GM12878 (cell line): Measurements from ENCODE around the gene TNNT2. TPM values are rescaled to one million over a fixed set of nuclear protein-coding genes. Genes with fewer than 3 reads are reported as not detected.

ENCODE experiments used
- ATAC-seq: fragments of 200-7000 bp; cut with Tn5 transposase; 3 replicates; pipeline ENCODE4 v1.9.1; 2020; ENCODE audit warnings: mild to moderate bottlenecking, moderate library complexity
- BruUV-seq: library from RNA; stranded (reverse); fragments of 400-500 nt; replicated peaks from 2 replicates; lab custom pipeline; 2021; lab: Mats Ljungman, UMichigan
- CTCF ChIA-PET: fragments of 300-600 bp; sonication (Branson Sonifier 250); formaldehyde crosslinking; extraction: SDS; loops from one replicate; lab custom pipeline; 2021; ENCODE audit warnings: inconsistent platforms; lab: Yijun Ruan, JAX
- POLR2A ChIA-PET: fragments of 350-600 bp; formaldehyde crosslinking; extraction: SDS; loops from one replicate; lab custom pipeline; 2021; ENCODE audit warnings: inconsistent platforms; lab: Charles Lee
- RAD21 ChIA-PET: fragments of 300-600 bp; sonication (Branson Sonifier 250); formaldehyde crosslinking; loops from one replicate; lab custom pipeline; 2023; ENCODE audit warnings: antibody characterized with exemption; ENCODE audit not compliant: unreplicated experiment; lab: Charles Lee
- SMC1A ChIA-PET: fragments of 300-600 bp; sonication (Branson Sonifier 250); formaldehyde crosslinking; loops from one replicate; lab custom pipeline; 2023; ENCODE audit not compliant: unreplicated experiment, uncharacterized antibody; lab: Charles Lee
- DNase-seq: peaks from one replicate; pipeline ENCODE4 v3.0.0-alpha.2; 2011; ENCODE audit warnings: low read depth, low spot score
- FAIRE-seq: peaks from 3 replicates; lab custom pipeline; 2011; peaks lifted over from hg19 to GRCh38; lab: Jason Lieb, UNC
- H2AFZ ChIP-seq: 2 replicates; pipeline ENCODE4 v1.6.0; 2011; ENCODE audit warnings: low read depth, low read length, control low read depth; ENCODE audit not compliant: control insufficient read depth
- H3K27ac ChIP-seq: 2 replicates; pipeline ENCODE4 v1.5.1; 2011; ENCODE audit warnings: control low read depth; ENCODE audit not compliant: control insufficient read depth, insufficient read depth
- H3K27me3 ChIP-seq, 2 experiments: replicated peaks in 1 of 2; 2 replicates each; pipeline versions ENCODE4 v1.6.0 to v1.6.1; 2011; ENCODE audit warnings: low read length in 1 of 2; ENCODE audit not compliant: control insufficient read depth in 2 of 2, insufficient read depth in 2 of 2
- H3K36me3 ChIP-seq, 2 experiments: 2 replicates each; pipeline ENCODE4 v1.5.1; 2011; ENCODE audit warnings: low read length in 1 of 2; ENCODE audit not compliant: control insufficient read depth in 2 of 2, insufficient read depth in 2 of 2
- H3K4me1 ChIP-seq: 2 replicates; pipeline ENCODE4 v1.6.1; 2011; ENCODE audit warnings: mild to moderate bottlenecking, low read length, moderate library complexity, mixed read lengths; ENCODE audit not compliant: control insufficient read depth, insufficient read depth
- H3K4me2 ChIP-seq: 2 replicates; pipeline ENCODE4 v1.6.0; 2011; ENCODE audit warnings: control low read depth; ENCODE audit not compliant: control insufficient read depth, insufficient read depth
- H3K4me3 ChIP-seq: fragments of 200-600 bp; sonication (generic); 2 replicates; pipeline ENCODE4 v1.5.1; 2016
- H3K79me2 ChIP-seq: 2 replicates; pipeline ENCODE4 v1.6.0; 2011; ENCODE audit warnings: low read length; ENCODE audit not compliant: control insufficient read depth, insufficient read depth
- H3K9ac ChIP-seq: 2 replicates; pipeline ENCODE4 v1.8.0; 2011; ENCODE audit warnings: low read length, control low read depth, mixed read lengths; ENCODE audit not compliant: control insufficient read depth, insufficient read depth
- H3K9me3 ChIP-seq: replicated peaks from 3 replicates; pipeline ENCODE4 v1.5.1; 2011; ENCODE audit warnings: mild to moderate bottlenecking, low read length; ENCODE audit not compliant: control insufficient read depth, insufficient read depth
- H4K20me1 ChIP-seq: 2 replicates; pipeline ENCODE4 v1.6.0; 2011; ENCODE audit not compliant: control insufficient read depth, insufficient read depth
- CBX3 ChIP-seq: fragments of 200-600 bp; sonication (generic); IDR thresholded peaks from 2 replicates; pipeline ENCODE4 v1.6.1; 2016; ENCODE audit warnings: low read depth, borderline replicate concordance
- EP300 ChIP-seq, 2 experiments: fragments of 150-350 bp in 1 of 2; IDR thresholded peaks; 2 replicates each; pipeline ENCODE4 v1.6.1; 2011 to 2012; ENCODE audit warnings: low read depth in 2 of 2, low read length in 2 of 2, borderline replicate concordance in 1 of 2, improper control_type of control experiment in 1 of 2, inconsistent platforms in 1 of 2; ENCODE audit not compliant: control insufficient read depth in 1 of 2
- ESRRA ChIP-seq: IDR thresholded peaks from 2 replicates; pipeline ENCODE4 v1.6.1; 2012; ENCODE audit warnings: mild to moderate bottlenecking, low read length, improper control_type of control experiment
- KAT2A ChIP-seq: conservative IDR thresholded peaks from 2 replicates; pipeline ENCODE4 v1.6.1; 2011; ENCODE audit warnings: low read depth, low read length; ENCODE audit not compliant: control insufficient read depth
- MTA3 ChIP-seq: IDR thresholded peaks from 2 replicates; pipeline ENCODE4 v1.6.1; 2012; ENCODE audit warnings: low read length, inconsistent platforms, borderline replicate concordance
- SMAD1 ChIP-seq: fragments of 450-650 bp; IDR thresholded peaks from 2 replicates; pipeline ENCODE4 v1.6.1; 2018; ENCODE audit warnings: mild to moderate bottlenecking, low read depth; ENCODE audit not compliant: partially characterized antibody
- SMARCA5 ChIP-seq: fragments of 450-650 bp; IDR thresholded peaks from 2 replicates; pipeline ENCODE4 v1.6.1; 2017; ENCODE audit warnings: mild to moderate bottlenecking
- WGBS: methylation state at CpG from one replicate; pipeline ENCODE4 v1.1.6; 2016; ENCODE audit warnings: low lambda C conversion rate; ENCODE audit not compliant: insufficient replicate concordance, insufficient coverage; ENCODE audit errors: missing lambda C conversion rate; 5-methylcytosine and 5-hydroxymethylcytosine counted together
- in situ Hi-C: fragments of 300-500 bp; cut with MboI; formaldehyde crosslinking; loops from 9 replicates; pipeline ENCODE4 v1.14.3; 2018; ENCODE audit warnings: mixed read lengths
- intact Hi-C: fragments of 100-400 bp; cut with micrococcal nuclease; formaldehyde crosslinking; loops from one replicate; pipeline ENCODE4 v1.14.2; 2022; ENCODE audit not compliant: unreplicated experiment
- polyA plus RNA-seq, 11 experiments: library from polyadenylated mRNA; depleted of rRNA in 4 of 11; unstranded in 6 of 11; stranded (reverse) in 5 of 11; fragments of >200 nt; fragmentation: Nextera tagmentation in 4 of 11; fragmentation: Illumina TruSeq in 1 of 11; extraction: Ambion mirVana in 4 of 11; extraction: Trizol in 1 of 11; gene quantifications; 1 replicate in 1 of 11; 2 replicates in 10 of 11; pipeline versions ENCODE4 v1.2.1 to v1.2.3, GENCODE V29; 2011 to 2016; ENCODE audit warnings: inconsistent platforms in 2 of 11, missing spikeins in 2 of 11, low read depth in 1 of 11
- total RNA-seq, 4 experiments: library from RNA; depleted of rRNA in 3 of 4; stranded (reverse); fragments of >200 nt in 3 of 4; fragmentation: Illumina TruSeq in 1 of 4; extraction: Trizol in 1 of 4; gene quantifications; 2 replicates each; pipeline versions ENCODE4 v1.2.1 to v1.2.3, GENCODE V29; 2013 to 2021

The TNNT2 gene
- total and polyA plus RNA-seq, 10 of the 15 experiments (the other 5 are each of a cell fraction or from before 2014, with no cell fraction given), result 2.2 TPM; not detected in 9

- no peak for TF ChIP-seq SMAD1
Measured at GRCh38 chr1:201364808-201365105, 12.7 kb downstream of the TNNT2 start (continued).

DNA sequence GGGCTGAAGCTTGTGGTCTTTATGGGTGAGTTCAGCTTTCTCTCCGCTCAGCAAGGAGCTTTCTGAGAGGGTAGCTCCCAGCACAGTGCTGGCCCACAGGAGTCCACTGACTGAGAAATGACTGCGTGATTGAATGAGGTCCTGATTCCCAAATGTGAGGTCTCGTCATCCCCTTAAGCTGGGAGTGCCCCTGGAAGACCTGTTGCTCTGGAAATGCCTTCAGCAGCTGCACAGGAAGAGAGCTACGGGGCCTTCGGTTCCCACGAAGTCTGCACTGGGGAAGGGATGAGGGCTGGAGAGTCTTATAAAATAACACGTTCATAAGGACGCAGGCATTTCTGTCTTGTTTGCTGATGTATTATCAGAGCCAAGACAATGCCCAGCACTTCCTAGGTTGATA is 14.0 kb downstream of the TNNT2 start:
- no peak for TF ChIP-seq KAT2A
- no peak for TF ChIP-seq MTA3
- no peak for TF ChIP-seq ESRRA
- TF ChIP-seq SMARCA5, result no peak
- TF ChIP-seq CBX3, result no peak
- no peak for TF ChIP-seq EP300 (IDR thresholded peaks at IDR 0.05; ENCODE audit: borderline replicate concordance in 1 of 2, control insufficient read depth in 1 of 2, low read depth in 2 of 2, low read length in 2 of 2)
- TF ChIP-seq, all 136 proteins: peak for 0
- WGBS, result 27% methylated on average over 8 of the region's 8 CpGs
- Histone ChIP-seq H3K9me3 (no peaks in the 10 kb centered on the region), H3K36me3 (no peaks in the 10 kb centered on the region), H3K27me3 (peaks cover 3 to 6% of the 10 kb centered on the region in 2 experiments), H4K20me1 (no peaks in the 10 kb centered on the region), H3K9ac (no peak overlapping the region), H3K27ac (no peak overlapping the region), H3K4me1 (no peaks in the 10 kb centered on the region), H3K4me2 (no peak overlapping the region), H3K79me2 (no peaks in the 10 kb centered on the region), H2AFZ (no peak overlapping the region), H3K4me3 (no peak overlapping the region)
- ChIA-PET SMC1A (no interaction called here), CTCF (interaction anchor here (0.6 to 3.6 kb wide), 12 partner anchors 11 to 421 kb away, joined by 3 to 36 read pairs (median 4); partner anchors contain the start of gene TNNI1), RAD21 (interaction anchor here (1.3 kb wide), 2 partner anchors 9 to 110 kb away, joined by 3 to 4 read pairs; no protein-coding TSS in a partner anchor), POLR2A (no interaction called here)
- in situ Hi-C loops (no loop called here), intact Hi-C loops (loop anchor here (10.0 kb wide), 1 partner anchor 279 kb away; no protein-coding TSS in a partner anchor)
- DNase-seq (no peak), ATAC-seq (no peak), FAIRE-seq (no peak)
- BruUV-seq, result no TSS peak
